Germinal center (tissue), 1 donor: ENCODE measurements around the gene KIF2A.

Experiments used
- DNase-seq: peaks from one replicate; pipeline ENCODE4 v3.0.0; 2012; ENCODE audit warnings: mixed read lengths, low spot score

The KIF2A gene

DNA sequence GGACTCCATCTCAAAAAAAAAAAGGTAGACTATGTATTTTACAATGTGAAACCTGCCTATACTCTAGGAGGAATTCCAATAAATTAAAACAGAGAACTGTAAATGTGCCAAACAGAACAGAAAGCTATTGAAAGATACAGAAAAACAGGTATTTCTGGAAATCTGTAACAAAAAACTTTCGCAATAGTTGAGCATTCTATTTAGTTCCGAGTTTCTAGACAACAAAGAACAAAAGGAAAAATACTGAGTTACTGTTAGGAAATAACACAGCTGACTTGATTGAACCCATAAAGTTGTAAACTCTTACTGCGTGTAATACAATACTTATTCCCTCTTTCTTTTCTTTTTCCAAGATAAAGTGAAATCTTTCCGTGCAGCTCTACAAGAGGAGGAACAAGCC is 79.1 kb downstream of the KIF2A start:
- DNase-seq = no peak

DNA sequence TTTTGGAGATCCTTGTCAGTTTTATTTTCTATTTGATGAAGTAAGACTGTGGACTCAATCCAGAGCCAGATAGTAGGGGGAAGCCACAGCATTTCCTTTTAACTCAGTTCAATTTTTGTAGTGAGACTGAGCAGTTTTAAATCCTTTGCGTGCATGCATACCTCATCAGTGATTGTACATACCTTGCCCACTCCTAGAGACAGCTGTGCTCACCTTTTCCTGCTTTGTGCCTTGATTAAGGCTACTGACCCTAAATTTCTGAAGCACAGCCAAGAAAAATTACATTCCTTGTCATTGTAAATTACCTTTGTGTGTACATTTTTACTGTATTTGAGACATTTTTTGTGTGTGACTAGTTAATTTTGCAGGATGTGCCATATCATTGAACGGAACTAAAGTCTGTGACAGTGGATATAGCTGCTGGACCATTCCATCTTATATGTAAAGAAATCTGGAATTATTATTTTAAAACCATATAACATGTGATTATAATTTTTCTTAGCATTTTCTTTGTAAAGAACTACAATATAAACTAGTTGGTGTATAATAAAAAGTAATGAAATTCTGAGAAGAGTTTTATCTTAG is 79.9 kb downstream of the KIF2A start:
- no peak for DNase-seq

DNA sequence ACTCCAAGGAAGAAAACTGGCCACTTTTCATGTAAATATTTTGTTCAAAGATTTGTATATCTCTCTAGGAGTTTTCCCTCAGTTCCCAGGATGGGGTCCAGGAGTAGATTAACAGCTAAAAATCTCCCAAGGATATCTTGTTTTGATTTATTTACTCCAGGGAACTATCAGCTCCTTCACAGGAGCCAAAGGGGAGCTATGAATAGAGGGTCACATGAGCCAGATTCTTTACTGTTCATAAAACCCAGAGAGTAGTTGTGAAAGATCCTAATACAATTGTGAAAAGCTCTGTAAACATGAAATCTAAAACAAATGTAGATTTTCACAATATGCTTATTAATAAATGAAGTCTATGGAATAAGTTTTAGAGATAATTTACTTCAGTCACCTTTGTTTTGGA is 80.8 kb downstream of the KIF2A start:
- DNase-seq = no peak

DNA sequence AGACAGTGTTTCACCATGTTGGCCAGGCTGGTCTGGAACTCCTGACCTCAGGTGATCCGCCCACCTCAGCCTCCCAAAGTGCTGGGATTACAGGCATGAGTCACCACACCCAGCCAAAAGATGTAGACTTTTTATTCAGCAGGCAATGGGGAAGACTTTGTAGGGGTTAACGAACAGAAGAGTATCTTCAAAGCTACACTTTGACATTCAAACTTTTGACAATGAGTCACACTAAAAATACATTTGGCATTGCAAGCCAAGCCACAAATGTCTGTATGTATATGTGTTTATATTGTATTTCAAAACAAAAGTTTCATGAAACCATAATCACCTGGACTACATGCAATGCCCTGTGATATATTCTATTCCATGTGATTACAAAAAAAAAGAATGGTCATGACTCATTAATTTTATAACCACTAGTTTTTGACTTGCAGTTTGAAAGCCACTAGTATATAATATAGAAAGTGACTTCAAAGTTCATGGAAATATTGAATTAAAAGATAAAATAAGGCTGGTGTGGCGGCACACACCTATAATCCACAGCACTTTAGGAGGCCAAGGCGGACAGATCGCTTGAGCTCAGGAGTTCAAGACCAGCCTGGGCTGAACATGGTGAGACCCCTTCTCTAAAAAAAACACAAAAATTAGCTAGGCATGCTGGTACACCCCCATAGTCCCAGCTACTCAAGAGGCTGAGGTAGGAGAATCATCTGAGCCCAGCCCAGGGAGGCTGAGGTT is 89.4 kb downstream of the KIF2A start:
- no peak for DNase-seq

DNA sequence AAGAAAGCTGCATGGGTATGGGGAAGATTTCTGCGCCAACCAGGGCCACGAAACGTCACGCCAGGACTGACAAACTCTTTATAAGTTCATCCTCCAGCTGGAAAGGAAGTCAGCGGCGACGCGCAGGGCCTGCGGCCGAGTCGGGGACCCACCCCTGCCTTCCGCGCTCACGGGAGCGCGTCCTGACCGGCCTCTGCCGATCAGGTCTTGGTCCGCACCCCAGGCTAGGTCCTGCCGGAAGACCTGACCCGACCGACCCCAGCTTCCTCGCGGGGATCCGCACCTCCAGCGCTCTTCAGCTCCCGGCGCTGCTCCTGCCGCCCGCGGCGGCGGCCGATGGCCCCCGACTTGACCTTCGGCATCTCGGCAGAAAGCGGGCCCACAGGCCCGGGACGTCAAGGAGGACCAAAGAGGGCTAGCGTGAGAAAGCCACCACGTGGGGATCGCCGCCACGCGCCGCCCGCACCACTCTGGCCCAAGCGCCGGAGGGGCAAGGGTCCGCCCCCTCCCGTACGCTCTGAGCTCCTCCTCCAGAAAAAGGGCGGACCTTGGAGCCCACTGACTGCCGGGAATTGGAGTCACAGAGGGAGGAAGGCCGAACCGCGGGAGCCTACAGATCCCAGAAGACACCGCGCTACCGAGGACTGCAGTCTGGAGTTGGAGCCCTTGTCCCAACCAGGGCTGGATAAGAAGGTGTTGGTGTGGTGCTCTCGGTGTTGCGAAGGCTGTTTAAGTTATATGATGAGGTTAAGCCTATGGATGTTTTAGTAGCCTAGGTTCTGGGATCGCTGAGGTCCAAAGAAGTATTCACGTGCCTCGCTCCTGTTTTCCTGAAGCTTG is 97.6 kb downstream of the KIF2A start, which contains the start of gene DIMT1:
DIMT1 (minus strand) TSS at position 495 of the 840 bp plus-strand sequence; CDS start at position 362, 133 bp downstream.
- peak; percentile 95 for DNase-seq

DNA sequence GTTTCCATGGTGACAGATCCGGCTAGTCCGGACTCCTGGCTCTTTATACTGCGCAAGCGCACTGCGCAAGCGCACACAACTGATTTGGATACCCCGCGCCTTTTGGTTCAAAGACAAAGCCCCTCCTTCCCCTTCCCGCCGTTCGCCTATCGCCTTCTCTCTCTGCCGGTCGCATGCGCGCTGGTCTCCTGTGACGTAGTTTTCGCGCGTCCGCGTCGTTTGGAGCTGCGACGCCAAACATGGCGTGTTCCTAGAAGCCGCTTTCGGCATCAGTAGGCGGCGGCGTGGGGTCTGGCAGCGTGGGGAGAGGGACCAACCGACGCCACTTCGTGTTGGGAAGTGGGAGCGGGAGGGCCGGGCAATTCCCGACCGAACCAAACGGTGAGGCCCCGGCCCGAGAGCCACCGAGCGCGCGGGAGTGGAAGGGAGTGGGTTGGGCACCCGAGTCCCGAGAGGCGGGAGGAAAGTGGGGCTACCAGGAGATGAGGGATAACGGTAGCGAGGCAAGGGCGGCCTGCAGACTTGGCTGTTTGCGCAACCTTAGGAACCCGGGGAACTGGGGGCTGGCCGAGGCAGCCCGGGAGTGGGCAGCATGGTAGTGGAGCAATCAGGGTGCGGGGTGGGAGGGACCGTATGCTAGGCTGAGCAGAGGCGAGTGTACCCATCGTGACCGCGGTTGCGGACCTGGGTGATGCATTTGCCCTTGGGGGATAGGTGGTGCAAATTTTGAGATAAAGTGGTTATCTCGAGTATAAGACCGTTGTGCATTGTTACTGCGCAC is 106.7 kb downstream of the KIF2A start, which contains the start of gene IPO11:
IPO11 (plus strand) TSS at position 215 of the 781 bp plus-strand sequence. CDS start 24,517 bp downstream, outside the sequence.
- peak; percentile 97 for DNase-seq

DNA sequence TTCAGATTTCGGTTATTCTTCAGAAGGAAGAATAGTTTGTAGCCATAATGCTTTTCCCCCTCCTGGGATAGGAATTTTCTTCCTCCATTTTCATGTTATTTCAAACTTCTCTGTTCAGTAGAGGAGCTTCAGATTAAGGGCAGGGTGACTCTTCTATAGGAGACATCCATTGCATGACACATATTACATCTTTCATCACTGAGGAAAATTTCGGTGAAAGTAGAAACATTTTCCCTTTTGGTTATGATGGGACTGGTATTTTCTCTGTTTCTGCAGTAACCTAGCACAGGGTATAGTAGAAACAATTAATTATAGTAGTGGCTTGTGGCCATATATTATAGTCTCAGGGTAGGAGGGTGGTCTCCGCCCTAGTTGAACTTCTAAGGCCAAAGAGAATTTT is 107.7 kb downstream of the KIF2A start:
- DNase-seq = no peak

DNA sequence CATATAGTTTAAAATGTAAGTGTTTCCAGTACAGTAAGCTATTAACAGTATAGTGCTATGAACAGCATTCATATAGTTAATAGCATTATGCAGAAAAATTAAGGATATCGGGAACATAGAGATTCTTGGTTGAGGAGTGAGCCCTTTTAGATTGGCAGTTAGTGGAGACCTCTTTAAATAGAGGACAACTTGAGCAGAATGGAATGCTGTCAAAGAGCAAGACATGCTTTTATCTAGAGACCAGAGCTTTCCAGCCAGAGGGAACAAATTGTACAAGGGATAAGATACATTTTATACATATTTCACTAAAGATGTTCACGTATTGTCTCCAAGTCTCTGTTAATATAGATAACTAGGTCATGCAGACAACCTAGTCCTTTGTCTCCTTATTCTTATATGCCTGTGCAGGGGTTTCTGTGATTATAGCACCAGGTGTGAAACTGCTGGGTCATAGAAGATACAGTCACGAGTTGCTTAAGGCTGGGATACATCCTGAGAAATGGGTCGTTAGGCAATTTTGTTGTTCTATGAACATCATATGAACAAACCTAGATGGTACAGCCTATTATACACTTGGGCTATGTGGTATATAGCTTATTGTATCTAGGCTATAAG is 112.6 kb downstream of the KIF2A start:
- DNase-seq = no peak

DNA sequence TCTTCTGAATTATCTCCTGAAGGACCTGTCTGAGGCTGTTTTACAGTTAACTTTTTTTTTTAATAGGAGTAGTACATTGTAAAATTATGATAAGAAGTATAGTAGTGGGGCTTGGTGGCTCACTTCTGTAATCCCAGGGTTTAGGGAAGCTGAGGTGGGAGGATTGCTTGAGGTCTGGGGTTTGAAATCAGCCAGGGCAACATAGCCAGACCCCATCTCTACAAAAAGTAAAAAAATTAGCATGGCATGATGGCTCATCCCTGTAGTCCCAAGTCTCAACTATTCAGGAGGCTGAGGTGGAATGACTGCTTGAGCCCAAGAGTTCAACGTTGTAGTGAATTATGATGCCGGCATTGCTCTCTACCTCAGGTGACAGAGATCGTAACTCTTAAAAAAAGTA is 113.6 kb downstream of the KIF2A start:
- no peak for DNase-seq

DNA sequence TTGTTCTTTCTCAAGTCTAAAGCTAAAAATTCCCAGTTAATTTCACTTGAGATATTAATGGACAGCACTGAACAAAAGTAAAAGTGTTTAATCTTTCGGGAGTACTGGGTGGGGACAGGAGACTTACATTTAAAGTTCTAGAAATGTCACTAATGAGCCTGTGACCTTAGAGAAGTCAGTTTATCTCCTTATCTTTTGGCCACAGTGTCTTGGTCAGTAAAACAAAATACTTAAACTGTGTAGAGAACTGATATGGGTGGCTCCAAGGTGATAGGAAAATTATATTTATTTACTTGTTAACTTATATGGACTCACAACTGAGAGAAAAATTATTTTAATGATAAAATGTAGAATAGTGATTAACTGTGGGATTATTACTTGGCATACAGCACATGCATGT is 115.4 kb downstream of the KIF2A start:
- DNase-seq = no peak

DNA sequence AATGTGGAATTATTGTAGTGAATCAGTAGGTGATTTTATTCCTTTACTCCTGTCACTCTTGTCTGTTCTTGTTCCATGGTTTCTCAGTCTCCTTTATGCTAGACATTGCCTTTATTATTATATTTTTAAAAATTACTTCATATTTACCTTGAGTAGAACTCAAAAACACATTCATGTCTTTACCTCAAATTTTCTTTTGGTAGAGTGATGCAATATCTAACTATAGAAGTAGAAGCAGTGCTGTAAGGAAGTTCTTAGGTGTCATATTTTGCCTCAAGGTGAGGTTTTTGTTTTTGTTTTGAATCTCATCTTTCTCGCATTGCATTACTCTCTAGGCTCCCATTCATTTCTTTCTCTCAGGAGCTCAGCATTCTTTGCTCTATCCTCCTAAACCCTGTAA is 118.8 kb downstream of the KIF2A start:
- DNase-seq = no peak

DNA sequence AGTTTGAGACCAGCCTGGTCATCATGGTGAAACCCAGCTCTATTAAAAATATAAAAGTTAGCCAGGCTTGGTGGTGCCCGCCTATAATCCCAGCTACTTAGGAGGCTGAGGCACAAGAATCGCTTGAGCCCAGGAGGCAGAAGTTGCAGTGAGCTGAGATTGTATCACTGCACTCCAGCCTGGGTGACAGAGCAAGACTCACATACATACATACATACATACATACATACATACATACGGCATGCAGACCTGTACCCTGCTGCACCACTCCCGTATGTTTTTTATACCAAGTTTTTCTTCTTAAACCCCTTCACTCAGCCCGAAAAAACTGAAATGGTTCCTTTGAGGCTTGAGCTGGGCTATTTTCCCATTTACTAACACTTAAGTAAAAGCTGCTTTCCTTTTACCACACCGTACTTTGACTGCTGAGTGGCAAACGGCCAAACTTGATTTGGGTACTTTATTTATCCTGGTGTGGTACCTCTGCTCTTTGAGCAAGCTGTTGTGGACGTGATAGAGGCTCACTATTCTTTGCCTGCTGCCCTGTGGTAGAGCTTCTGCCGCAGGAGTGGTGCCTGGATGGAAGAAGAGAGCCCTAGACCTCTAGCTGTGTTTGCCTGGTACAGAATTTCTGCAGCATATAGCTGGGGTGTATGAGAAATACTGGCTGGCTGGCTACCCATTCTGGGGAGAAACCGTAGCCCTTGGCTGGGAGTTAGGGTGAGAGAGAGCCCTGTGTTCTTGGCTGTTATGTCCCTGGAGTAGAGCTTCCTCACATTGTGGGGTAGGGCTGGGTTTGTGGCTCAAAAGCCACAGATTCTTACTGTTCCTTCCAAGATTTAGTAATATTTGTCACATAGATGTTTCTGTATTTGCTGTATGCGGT is 126.0 kb downstream of the KIF2A start:
- DNase-seq = no peak

DNA sequence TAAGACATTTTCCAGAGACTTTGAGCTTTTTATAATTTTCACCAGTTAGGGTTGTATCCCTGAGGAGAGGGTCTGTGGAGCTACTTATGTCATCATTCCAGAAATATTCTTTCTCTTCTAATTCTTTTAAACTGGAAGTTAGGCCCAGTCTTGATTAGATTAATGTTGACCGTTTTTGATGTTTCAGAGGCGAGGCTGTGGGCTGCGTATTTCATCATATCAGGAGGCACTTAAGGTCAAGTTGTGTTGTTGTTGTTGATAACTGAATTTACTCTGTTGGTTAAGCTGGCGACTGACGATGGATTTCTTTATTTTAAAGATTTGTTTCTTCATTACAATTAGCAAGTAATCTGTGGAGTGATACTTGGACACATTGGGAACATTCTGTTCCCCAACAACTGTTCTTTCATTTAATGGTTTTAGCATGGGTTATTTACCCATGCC is 126.6 kb downstream of the KIF2A start:
- no peak for DNase-seq
